Left renal cortex interstitium (tissue), 4 donors: ENCODE measurements around the gene ERI2. TPM values are rescaled to one million over a fixed set of nuclear protein-coding genes. Genes with fewer than 3 reads are reported as not detected.
"Not testable (repeated sequence)": the region's sequence is repeated elsewhere in the genome, so short reads cannot be mapped to it uniquely, and the experiment has no call there.

Experiments
- DNase-seq, 4 donors: peaks; one replicate each; pipeline ENCODE4 v3.0.0-alpha.2; 2013; ENCODE audit warnings: low read depth in 4 of 4, low spot score in 2 of 4, missing footprints in 1 of 4
- polyA plus RNA-seq, 4 donors: library from polyadenylated mRNA; unstranded; fragments of 120-200 nt; gene quantifications; one replicate each; pipeline ENCODE4 v1.2.1, GENCODE V29; 2013; ENCODE audit not compliant: insufficient read length in 4 of 4

ERI2 gene
- polyA plus RNA-seq, 4 donors: 30.7 to 41.4 (median 34.4) TPM

GRCh38 chr16:20822521-20823325 is 16.5 kb upstream of the ERI2 start:
- no peak for DNase-seq

- no peak for DNase-seq
Measured at GRCh38 chr16:20821682-20822081, 15.4 kb upstream of the ERI2 start.

- DNase-seq: no peak
Measured at GRCh38 chr16:20818929-20819585, 12.8 kb upstream of the ERI2 start.

GRCh38 chr16:20814784-20815183 is 8.5 kb upstream of the ERI2 start:
- no peak for DNase-seq

- DNase-seq: no peak
Measured at GRCh38 chr16:20812510-20812909, 6.2 kb upstream of the ERI2 start.

- DNase-seq: no peak
Measured at GRCh38 chr16:20811889-20812439, 5.7 kb upstream of the ERI2 start.

- DNase-seq: no peak
Measured at GRCh38 chr16:20807862-20808261, 1.6 kb upstream of the ERI2 start.

- DNase-seq: not testable (repeated sequence)
Measured at GRCh38 chr16:20805684-20806167, 546 bp downstream of the ERI2 start.

- DNase-seq: no peak
Measured at GRCh38 chr16:20803561-20804214, 2.6 kb downstream of the ERI2 start.

GRCh38 chr16:20803192-20803560 is 3.1 kb downstream of the ERI2 start:
- DNase-seq: no peak

GRCh38 chr16:20801278-20801677 is 5.0 kb downstream of the ERI2 start:
- DNase-seq: no peak

- DNase-seq: no peak
Measured at GRCh38 chr16:20799599-20799998, 6.7 kb downstream of the ERI2 start.

- no peak for DNase-seq
Measured at GRCh38 chr16:20798364-20798763, 7.9 kb downstream of the ERI2 start.

GRCh38 chr16:20791923-20792612 is 14.2 kb downstream of the ERI2 start:
- no peak for DNase-seq

GRCh38 chr16:20789130-20789529 is 17.1 kb downstream of the ERI2 start:
- DNase-seq: no peak

- no peak for DNase-seq
Measured at GRCh38 chr16:20784204-20784603, 22.1 kb downstream of the ERI2 start.

GRCh38 chr16:20782470-20782869 is 23.8 kb downstream of the ERI2 start:
- DNase-seq: no peak

- DNase-seq: no peak
Measured at GRCh38 chr16:20781697-20782096, 24.6 kb downstream of the ERI2 start.

GRCh38 chr16:20774703-20775362 is 31.4 kb downstream of the ERI2 start:
- DNase-seq: no peak

- no peak for DNase-seq
Measured at GRCh38 chr16:20773679-20774078, 32.6 kb downstream of the ERI2 start.
